ENCODE data around the gene FERMT1. TPM values are rescaled to one million over a fixed set of nuclear protein-coding genes. Genes with fewer than 3 reads are reported as not detected.

Gene FERMT1
- 1 to 10 TPM; 1.1 to 1.5 TPM for total RNA-seq
- long read RNA-seq, result 0 reads

- intact Hi-C loops (cut with DNase I), result no loop called here
- ATAC-seq (peak; percentile 94 to 96), DNase-seq (peak; percentile 65)
Measured at GRCh38 chr20:6122873-6123648, at the start of gene FERMT1. Gene FERMT1, minus strand, starts transcription at chr20:6123030. Its CDS starts 3,476 bp downstream, at chr20:6119554.

- ATAC-seq (no peak), DNase-seq (no peak)
- intact Hi-C loops (cut with DNase I), result no loop called here
Measured at GRCh38 chr20:6169251-6169650, 46.4 kb upstream of the FERMT1 start.

GRCh38 chr20:6168204-6168603 is 45.4 kb upstream of the FERMT1 start:
- intact Hi-C loops (cut with DNase I), result no loop called here
- ATAC-seq, result no peak

GRCh38 chr20:6165346-6165745 is 42.5 kb upstream of the FERMT1 start:
- intact Hi-C loops (cut with DNase I), result no loop called here
- DNase-seq (no peak), ATAC-seq (no peak)

More at GRCh38 chr20:6168204-6168603, 45.4 kb upstream of the FERMT1 start:
- no peak for DNase-seq

- intact Hi-C loops (cut with DNase I), result no loop called here
- peak; percentile 27 for DNase-seq
- peak in 1 of 2 donors; percentile 66 for ATAC-seq
Measured at GRCh38 chr20:6164421-6165341, 41.9 kb upstream of the FERMT1 start.

GRCh38 chr20:6160736-6161135 is 37.9 kb upstream of the FERMT1 start:
- intact Hi-C loops (cut with DNase I), result no loop called here
- ATAC-seq (no peak), DNase-seq (no peak)

- DNase-seq (no peak), ATAC-seq (no peak)
- intact Hi-C loops (cut with DNase I), result no loop called here
Measured at GRCh38 chr20:6157345-6157744, 34.5 kb upstream of the FERMT1 start.

GRCh38 chr20:6152777-6153176 is 29.9 kb upstream of the FERMT1 start:
- intact Hi-C loops (cut with DNase I), result no loop called here
- no peak for DNase-seq
- no peak for ATAC-seq

- no peak for ATAC-seq
- intact Hi-C loops (cut with DNase I), result no loop called here
- DNase-seq, result no peak
Measured at GRCh38 chr20:6148073-6148472, 25.2 kb upstream of the FERMT1 start.

GRCh38 chr20:6142348-6142993 is 19.6 kb upstream of the FERMT1 start:
- DNase-seq (peak; percentile 29), ATAC-seq (peak; percentile 47 to 61)
- intact Hi-C loops (cut with DNase I), result loop anchor here in 1 of 2 donors (5.0 kb wide), 1 partner anchor 1145 kb away; no protein-coding TSS in a partner anchor

GRCh38 chr20:6140947-6141346 is 18.1 kb upstream of the FERMT1 start:
- intact Hi-C loops (cut with DNase I), result loop anchor here in 1 of 2 donors (5.0 kb wide), 1 partner anchor 1146 kb away; no protein-coding TSS in a partner anchor
- ATAC-seq, result no peak
- no peak for DNase-seq

GRCh38 chr20:6135347-6135746 is 12.5 kb upstream of the FERMT1 start:
- ATAC-seq (no peak), DNase-seq (no peak)
- intact Hi-C loops (cut with DNase I), result no loop called here

- intact Hi-C loops (cut with DNase I), result no loop called here
- no peak for ATAC-seq
Measured at GRCh38 chr20:6134592-6134991, 11.8 kb upstream of the FERMT1 start.

GRCh38 chr20:6130045-6130444 is 7.2 kb upstream of the FERMT1 start:
- intact Hi-C loops (cut with DNase I), result no loop called here
- no peak for ATAC-seq
- DNase-seq, result no peak

More at GRCh38 chr20:6134592-6134991, 11.8 kb upstream of the FERMT1 start:
- no peak for DNase-seq

- ATAC-seq, result no peak
- DNase-seq, result no peak
- intact Hi-C loops (cut with DNase I), result no loop called here
Measured at GRCh38 chr20:6127825-6128224, 5.0 kb upstream of the FERMT1 start.

GRCh38 chr20:6126846-6127245 is 4.0 kb upstream of the FERMT1 start:
- DNase-seq (no peak), ATAC-seq (no peak)
- intact Hi-C loops (cut with DNase I), result no loop called here

- no peak for ATAC-seq
- intact Hi-C loops (cut with DNase I), result no loop called here
- DNase-seq, result no peak
Measured at GRCh38 chr20:6123649-6124014, 802 bp upstream of the FERMT1 start.

GRCh38 chr20:6122111-6122872 is 538 bp downstream of the FERMT1 start:
- ATAC-seq, result peak; percentile 31 to 75
- DNase-seq, result no peak
- intact Hi-C loops (cut with DNase I), result no loop called here

GRCh38 chr20:6121504-6121903 is 1.3 kb downstream of the FERMT1 start:
- intact Hi-C loops (cut with DNase I), result no loop called here
- DNase-seq (no peak), ATAC-seq (no peak)

All from left cardiac atrium (tissue), 4 donors.